HUES48 (cell line): Measurements from ENCODE around the gene WDR64.
A peak's percentile ranks its signal among the peaks of the same experiment; 100 is the strongest.

Source experiments
- H3K27ac ChIP-seq: one replicate; pipeline ENCODE4 v1.7.0; 2013; ENCODE audit warnings: low read depth, low read length, inconsistent platforms
- H3K27me3 ChIP-seq: 2 replicates; pipeline ENCODE4 v1.6.1; 2013; ENCODE audit warnings: mild to moderate bottlenecking, low read length; ENCODE audit not compliant: control insufficient read depth, insufficient read depth
- H3K36me3 ChIP-seq: 2 replicates; pipeline ENCODE4 v1.6.1; 2013; ENCODE audit warnings: low read length; ENCODE audit not compliant: control insufficient read depth, insufficient read depth
- H3K4me1 ChIP-seq: 2 replicates; pipeline ENCODE4 v1.6.1; 2013; ENCODE audit warnings: mild to moderate bottlenecking, low read length; ENCODE audit not compliant: control insufficient read depth, insufficient read depth
- H3K4me3 ChIP-seq: 2 replicates; pipeline ENCODE4 v1.5.1; 2013; ENCODE audit warnings: mild to moderate bottlenecking, low read depth, low read length
- H3K9ac ChIP-seq: 2 replicates; pipeline ENCODE4 v1.6.1; 2013; ENCODE audit warnings: mild to moderate bottlenecking, low read depth, low read length, moderate library complexity
- H3K9me3 ChIP-seq: 2 replicates; pipeline ENCODE4 v1.6.1; 2013; ENCODE audit warnings: low read length; ENCODE audit not compliant: control insufficient read depth, insufficient read depth

The WDR64 gene

DNA sequence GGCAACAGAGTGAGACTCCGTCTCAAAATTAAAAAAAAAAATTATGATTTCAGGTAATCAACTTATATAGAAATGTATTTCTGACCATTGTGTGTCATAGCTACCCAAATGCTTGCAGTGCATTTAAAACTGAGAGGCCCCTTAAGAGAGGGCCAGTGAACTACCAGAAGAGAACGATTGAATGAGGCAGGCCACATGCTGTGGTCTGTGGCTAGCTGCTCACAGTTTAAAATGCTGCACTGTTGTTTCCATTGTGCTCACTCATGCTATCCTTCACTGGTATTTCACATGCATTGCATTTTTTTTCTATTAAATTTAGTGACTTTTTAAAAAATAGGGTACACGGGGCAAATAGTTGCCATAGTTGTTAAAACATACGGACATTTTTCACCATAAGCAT is 37.9 kb upstream of the WDR64 start:
- no peaks in the 10 kb centered on the region for H3K4me1 ChIP-seq
- H3K27ac ChIP-seq, result no peak overlapping the region
- no peak overlapping the region for H3K9ac ChIP-seq
- no peaks in the 10 kb centered on the region for H3K36me3 ChIP-seq
- H3K27me3 ChIP-seq, result no peaks in the 10 kb centered on the region
- H3K4me3 ChIP-seq, result no peak overlapping the region
- no peaks in the 10 kb centered on the region for H3K9me3 ChIP-seq

DNA sequence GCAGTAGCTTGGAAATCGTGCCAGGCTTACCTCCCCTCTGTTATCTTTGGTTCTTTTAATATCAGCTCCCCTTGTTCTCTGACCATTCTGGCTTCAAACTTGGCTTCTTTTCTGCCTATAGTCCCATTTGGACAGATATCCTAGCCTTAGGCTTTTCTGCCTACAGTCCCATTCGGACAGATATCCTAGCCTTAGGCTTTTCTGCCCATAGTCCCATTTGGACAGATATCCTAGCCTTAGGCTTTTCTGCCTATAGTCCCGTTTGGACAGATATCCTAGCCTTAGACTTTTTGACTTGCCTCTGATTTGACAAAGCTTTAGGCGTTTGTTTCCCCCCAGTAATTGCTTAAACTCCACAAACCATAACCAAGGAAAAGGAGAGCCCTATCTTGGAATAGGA is 37.5 kb upstream of the WDR64 start:
- Histone ChIP-seq H3K4me1 (no peaks in the 10 kb centered on the region), H3K36me3 (no peaks in the 10 kb centered on the region), H3K27me3 (no peaks in the 10 kb centered on the region), H3K27ac (no peak overlapping the region), H3K4me3 (no peak overlapping the region), H3K9ac (no peak overlapping the region), H3K9me3 (no peaks in the 10 kb centered on the region)

DNA sequence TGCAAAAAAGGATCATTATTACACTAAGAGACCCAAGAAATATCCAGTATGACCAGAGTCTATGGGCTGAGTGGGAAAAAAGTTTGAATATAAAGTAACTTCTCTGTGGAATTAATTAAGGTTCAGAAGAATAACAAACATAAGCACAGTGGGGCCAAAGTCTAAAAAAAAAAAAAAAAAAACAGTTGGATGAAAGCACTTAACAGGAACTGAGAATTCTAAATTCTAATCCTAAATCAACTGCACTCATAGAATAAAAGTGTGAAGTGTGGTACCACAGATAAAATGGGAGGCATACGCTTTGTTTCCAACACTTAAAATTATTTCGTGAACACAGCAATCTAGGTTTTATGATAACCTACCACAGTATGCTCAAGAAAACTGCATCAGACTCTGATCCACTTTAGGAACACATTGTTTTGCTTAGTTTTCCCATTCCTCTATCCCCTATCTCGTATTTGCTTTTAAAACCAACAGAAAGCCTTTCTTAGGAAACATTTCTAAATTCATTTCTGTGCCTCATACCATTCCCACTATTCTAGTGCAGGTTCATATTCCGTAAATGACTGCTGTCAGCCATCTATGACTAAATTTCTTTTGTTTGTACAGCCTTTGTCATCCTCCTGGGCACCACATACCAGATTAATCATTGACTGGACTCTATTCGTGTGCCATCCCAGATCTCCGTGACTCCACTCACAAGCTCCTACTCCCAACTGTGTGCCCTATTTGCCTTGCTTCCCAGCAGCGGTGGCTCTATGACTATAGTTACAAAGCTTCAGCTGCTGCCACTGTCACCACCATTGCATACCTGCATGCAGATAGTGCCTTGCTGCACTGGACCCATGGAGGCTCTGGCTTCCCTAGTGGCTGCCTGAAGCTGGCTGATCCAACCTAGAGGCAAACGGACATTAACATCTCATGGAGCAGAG is 36.8 kb upstream of the WDR64 start:
- Histone ChIP-seq H3K4me3 (no peak overlapping the region), H3K27ac (no peak overlapping the region), H3K27me3 (no peaks in the 10 kb centered on the region)

DNA sequence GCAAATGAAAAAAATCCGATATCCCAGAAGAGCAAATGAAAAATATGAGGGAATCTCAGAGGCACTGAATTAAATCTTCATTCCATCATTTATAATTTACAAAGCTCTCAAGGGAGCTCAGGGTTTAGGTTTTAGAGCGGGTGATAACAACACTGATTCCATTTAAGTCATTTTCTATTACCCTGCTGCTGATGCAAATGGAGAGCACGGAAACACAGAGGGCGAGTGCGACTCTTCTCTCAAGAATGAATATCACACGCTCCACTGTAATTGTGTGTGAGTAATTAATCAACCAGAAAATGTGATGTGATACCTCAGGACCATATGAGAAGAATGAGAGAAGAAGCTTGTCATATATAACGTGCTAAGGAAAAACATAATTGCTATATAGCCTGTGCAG is 34.7 kb upstream of the WDR64 start:
- no peaks in the 10 kb centered on the region for H3K36me3 ChIP-seq
- no peaks in the 10 kb centered on the region for H3K27me3 ChIP-seq
- H3K9me3 ChIP-seq, result no peaks in the 10 kb centered on the region
- no peak overlapping the region for H3K4me3 ChIP-seq
- H3K27ac ChIP-seq, result no peak overlapping the region
- no peak overlapping the region for H3K9ac ChIP-seq
- no peaks in the 10 kb centered on the region for H3K4me1 ChIP-seq

More for the DNA sequence above, 36.8 kb upstream of the WDR64 start:
- Histone ChIP-seq H3K4me1 (no peaks in the 10 kb centered on the region), H3K9ac (no peak overlapping the region), H3K36me3 (no peaks in the 10 kb centered on the region), H3K9me3 (no peaks in the 10 kb centered on the region)

DNA sequence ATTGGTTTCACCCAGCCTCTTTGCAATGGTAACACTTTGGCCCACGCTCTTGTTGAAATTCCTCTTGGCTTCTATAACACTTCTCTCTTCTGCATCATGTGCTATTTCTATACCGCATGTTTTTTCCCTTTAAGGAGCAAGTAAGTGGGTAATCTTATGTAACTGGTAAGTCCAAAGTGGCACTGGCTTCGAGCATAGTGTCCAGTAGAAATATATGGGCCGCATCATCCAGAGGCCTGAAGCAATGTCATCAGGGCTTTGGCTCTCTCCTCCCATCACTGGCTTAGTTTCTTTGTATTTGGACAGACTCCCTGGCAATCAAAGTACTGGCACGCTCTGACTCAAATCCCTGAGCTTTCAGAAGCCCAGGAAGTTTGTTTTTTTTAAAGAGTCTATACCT is 29.4 kb upstream of the WDR64 start:
- Histone ChIP-seq H3K27ac (no peak overlapping the region), H3K9me3 (no peaks in the 10 kb centered on the region), H3K4me3 (no peak overlapping the region), H3K4me1 (peaks cover 4% of the 10 kb centered on the region; the same call in 1 of the 2 replicates), H3K36me3 (no peaks in the 10 kb centered on the region; the same call in 1 of the 2 replicates), H3K27me3 (no peaks in the 10 kb centered on the region), H3K9ac (no peak overlapping the region)

DNA sequence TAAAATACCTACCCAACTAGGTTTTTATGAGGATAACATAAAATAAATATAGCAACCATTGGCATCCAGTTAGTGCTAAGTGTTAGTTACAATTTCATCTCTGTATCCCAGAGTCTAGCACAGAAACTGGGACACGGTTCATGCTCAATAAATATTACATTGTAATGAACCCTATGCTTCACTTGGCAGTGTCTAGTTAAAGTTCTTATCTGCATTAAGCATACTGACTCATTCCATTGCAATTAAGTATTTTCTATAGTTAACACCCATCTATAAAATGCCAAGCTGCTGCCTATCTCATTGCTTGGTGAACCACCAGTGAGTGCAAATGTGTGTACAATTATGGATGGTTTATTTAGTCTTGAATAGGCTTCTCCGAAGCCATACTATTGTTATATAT is 27.1 kb upstream of the WDR64 start:
- Histone ChIP-seq H3K27me3 (no peaks in the 10 kb centered on the region), H3K9me3 (no peaks in the 10 kb centered on the region), H3K4me1 (peaks cover 7% of the 10 kb centered on the region; the same call in 1 of the 2 replicates), H3K4me3 (no peak overlapping the region), H3K36me3 (no peaks in the 10 kb centered on the region; the same call in 1 of the 2 replicates), H3K27ac (no peak overlapping the region), H3K9ac (no peak overlapping the region)

DNA sequence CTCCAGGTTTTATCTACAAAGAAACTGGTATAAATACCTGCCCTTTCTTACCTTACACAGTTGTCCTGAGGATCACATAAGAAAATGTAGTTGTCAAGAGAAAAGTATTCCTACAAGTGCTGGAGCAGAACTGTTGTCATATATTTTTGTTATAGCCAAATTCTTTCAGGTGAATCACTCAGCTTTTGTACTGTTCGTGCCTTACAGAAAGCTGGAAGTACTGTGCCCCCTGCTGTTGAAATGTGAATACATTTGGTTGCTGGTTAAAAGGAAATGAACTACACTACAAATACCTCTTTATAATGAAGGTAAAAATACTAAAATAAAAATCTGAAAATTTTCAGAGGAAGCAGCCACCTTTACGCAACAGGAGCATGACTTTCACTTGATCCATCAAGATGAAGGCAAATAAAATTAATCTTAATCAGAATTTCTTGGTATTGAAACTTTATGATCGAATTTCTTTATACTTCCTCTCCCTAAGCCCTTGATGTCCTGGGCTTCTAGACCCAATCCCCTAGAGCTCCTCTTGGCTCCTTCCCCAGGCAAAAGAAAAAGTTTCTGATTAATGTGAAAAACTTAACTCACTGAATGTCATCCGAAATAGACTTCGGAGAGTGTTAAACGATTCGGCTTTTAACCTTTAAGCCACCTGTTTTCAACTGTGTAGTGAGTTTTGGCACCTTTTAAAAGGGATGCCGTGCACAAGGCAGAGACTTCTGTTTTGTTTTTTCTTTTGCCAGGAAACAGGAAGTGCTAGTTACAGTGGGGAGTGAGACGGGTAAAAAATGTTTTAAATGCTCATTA is 24.4 kb upstream of the WDR64 start:
- peak overlapping the region; percentile 62 for H3K27ac ChIP-seq

DNA sequence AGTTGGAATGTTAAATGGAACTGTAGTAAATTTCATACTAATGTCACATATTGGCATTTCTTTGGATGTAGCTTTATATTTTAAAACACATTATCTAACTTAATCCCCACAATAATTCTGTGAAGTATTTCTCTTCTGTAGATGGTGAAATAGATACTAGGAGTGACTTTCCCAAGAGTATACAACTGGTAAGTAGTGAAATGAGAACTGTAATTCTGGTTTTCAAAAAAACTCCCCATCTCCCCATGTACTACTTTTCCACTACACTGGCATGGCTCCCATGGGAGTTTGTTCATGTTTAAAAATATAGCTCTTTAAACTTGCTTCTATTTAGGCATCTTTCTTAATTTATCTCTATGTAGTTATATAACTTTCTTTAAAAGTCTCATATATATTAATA is 22.1 kb upstream of the WDR64 start:
- H3K36me3 ChIP-seq, result peaks cover 21% of the 10 kb centered on the region
- no peaks in the 10 kb centered on the region for H3K9me3 ChIP-seq
- no peak overlapping the region for H3K27ac ChIP-seq
- H3K27me3 ChIP-seq, result no peaks in the 10 kb centered on the region
- H3K9ac ChIP-seq, result no peak overlapping the region
- no peak overlapping the region for H3K4me3 ChIP-seq
- peaks cover 11% of the 10 kb centered on the region for H3K4me1 ChIP-seq

More for the DNA sequence above, 24.4 kb upstream of the WDR64 start:
- Histone ChIP-seq H3K4me1 (peaks cover 11% of the 10 kb centered on the region), H3K9me3 (no peaks in the 10 kb centered on the region), H3K36me3 (peaks cover 4% of the 10 kb centered on the region; the same call in 1 of the 2 replicates), H3K27me3 (no peaks in the 10 kb centered on the region), H3K9ac (no peak overlapping the region), H3K4me3 (no peak overlapping the region)

DNA sequence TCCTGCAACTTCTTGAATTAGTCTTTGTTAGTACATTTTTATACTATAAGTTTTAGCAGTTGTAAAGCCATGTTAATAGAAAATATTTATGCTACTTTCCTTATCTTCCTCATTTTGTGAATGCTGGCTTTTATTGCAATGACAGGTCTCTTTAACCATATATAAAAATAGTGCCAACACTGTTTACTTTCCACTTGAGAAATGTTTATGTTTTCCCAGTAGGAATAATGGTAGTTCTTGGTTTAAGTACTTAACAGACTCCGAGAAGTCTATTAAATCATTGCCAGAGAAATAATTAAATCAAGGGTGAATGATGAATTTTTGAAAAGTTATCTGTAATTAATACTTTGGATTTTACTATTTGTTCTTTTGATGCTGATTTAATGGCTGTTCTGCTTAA is 21.6 kb upstream of the WDR64 start:
- Histone ChIP-seq H3K4me1 (peaks cover 11% of the 10 kb centered on the region), H3K9me3 (no peaks in the 10 kb centered on the region), H3K4me3 (no peak overlapping the region), H3K36me3 (peaks cover 26% of the 10 kb centered on the region), H3K9ac (no peak overlapping the region), H3K27ac (no peak overlapping the region), H3K27me3 (no peaks in the 10 kb centered on the region)

DNA sequence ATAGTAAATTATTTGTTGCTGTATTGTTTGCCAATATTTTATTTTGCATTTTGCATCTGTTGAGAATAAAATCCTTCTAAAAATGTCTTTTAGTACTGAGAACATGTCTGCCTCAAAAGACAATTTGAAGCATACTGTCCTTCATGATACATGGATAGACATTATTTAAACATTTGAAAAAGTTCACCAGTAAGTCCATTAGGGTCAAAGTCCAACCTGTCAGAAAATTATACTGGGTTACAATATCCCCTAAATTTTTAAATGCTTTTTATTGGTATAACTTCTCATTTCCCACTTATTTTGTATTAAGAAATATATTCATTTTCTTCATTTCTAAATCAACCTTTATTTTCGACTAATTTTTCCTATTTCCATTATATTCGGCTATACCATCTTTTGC is 21.2 kb upstream of the WDR64 start:
- no peak overlapping the region for H3K27ac ChIP-seq
- peaks cover 30% of the 10 kb centered on the region for H3K36me3 ChIP-seq
- H3K4me1 ChIP-seq, result peaks cover 11% of the 10 kb centered on the region
- H3K9me3 ChIP-seq, result no peaks in the 10 kb centered on the region
- H3K9ac ChIP-seq, result no peak overlapping the region
- H3K4me3 ChIP-seq, result no peak overlapping the region
- no peaks in the 10 kb centered on the region for H3K27me3 ChIP-seq

DNA sequence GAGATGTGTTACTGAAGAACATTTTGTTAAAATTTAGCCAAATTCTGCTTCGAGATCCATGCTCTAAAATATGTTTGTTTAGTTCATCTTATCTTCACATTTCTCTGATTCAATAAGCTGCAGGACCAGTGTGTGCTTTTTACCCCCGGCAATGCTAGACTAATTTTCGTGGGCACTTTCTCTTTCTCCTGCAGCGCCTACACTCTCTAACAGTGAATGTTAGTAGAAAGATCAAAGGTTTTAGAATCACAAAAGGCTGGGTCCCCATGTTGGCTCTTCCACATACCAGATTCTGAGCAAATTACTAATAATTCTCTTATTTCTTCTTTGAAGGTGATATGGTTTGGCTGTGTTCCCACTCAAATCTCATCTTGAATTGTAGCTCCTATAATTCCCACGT is 20.4 kb upstream of the WDR64 start:
- Histone ChIP-seq H3K4me1 (peaks cover 11% of the 10 kb centered on the region), H3K27ac (no peak overlapping the region)

More for the DNA sequence above, 20.4 kb upstream of the WDR64 start:
- peaks cover 38% of the 10 kb centered on the region for H3K36me3 ChIP-seq
- H3K9me3 ChIP-seq, result no peaks in the 10 kb centered on the region
- no peak overlapping the region for H3K9ac ChIP-seq
- H3K4me3 ChIP-seq, result no peak overlapping the region
- no peaks in the 10 kb centered on the region for H3K27me3 ChIP-seq
